A673 (cell line): ENCODE measurements around the gene SZRD1. TPM values are rescaled to one million over a fixed set of nuclear protein-coding genes. Genes with fewer than 3 reads are reported as not detected.

Experiments
- BruUV-seq: library from RNA; stranded (reverse); fragments of 400-500 nt; replicated peaks from 2 replicates; lab custom pipeline; 2021; lab: Mats Ljungman, UMichigan
- CTCF ChIA-PET: fragments of 300-600 bp; sonication (Branson Sonifier 250); formaldehyde crosslinking; loops from one replicate; lab custom pipeline; 2022; ENCODE audit warnings: antibody characterized with exemption; lab: Charles Lee
- POLR2A ChIA-PET: fragments of 300-600 bp; sonication (Branson Sonifier 250); formaldehyde crosslinking; loops from one replicate; lab custom pipeline; 2022; ENCODE audit warnings: antibody characterized with exemption; ENCODE audit not compliant: low non-redundant PET; lab: Charles Lee
- DNase-seq: peaks from one replicate; pipeline ENCODE4 v3.0.0-alpha.2; 2015; ENCODE audit warnings: low spot score
- H3K27ac ChIP-seq: fragments of 200-600 bp; sonication (generic); 2 replicates; pipeline ENCODE4 v1.5.1; 2016; ENCODE audit warnings: mixed run types, low read depth, mild to moderate bottlenecking, mixed read lengths, antibody characterized with exemption, low read length; ENCODE audit not compliant: poor library complexity, severe bottlenecking
- H3K27me3 ChIP-seq: fragments of 200-600 bp; sonication (generic); replicated peaks from 2 replicates; pipeline ENCODE4 v1.6.1; 2017; ENCODE audit warnings: mixed run types, low read depth, mild to moderate bottlenecking, mixed read lengths, antibody characterized with exemption, low read length; ENCODE audit not compliant: insufficient read depth, poor library complexity
- H3K36me3 ChIP-seq: fragments of 200-600 bp; sonication (generic); 2 replicates; pipeline ENCODE4 v1.6.1; 2016; ENCODE audit warnings: mixed run types, mild to moderate bottlenecking, mixed read lengths, antibody characterized with exemption, low read length; ENCODE audit not compliant: insufficient read depth, poor library complexity, severe bottlenecking
- H3K4me1 ChIP-seq: fragments of 200-600 bp; sonication (generic); 2 replicates; pipeline ENCODE4 v1.6.1; 2017; ENCODE audit warnings: mixed run types, mild to moderate bottlenecking, mixed read lengths, antibody characterized with exemption, low read length; ENCODE audit not compliant: insufficient read depth, poor library complexity, severe bottlenecking
- H3K4me3 ChIP-seq: fragments of 200-600 bp; sonication (generic); 2 replicates; pipeline ENCODE4 v1.5.1; 2016; ENCODE audit warnings: low read depth, mixed run types, mild to moderate bottlenecking, mixed read lengths, low read length; ENCODE audit not compliant: poor library complexity, severe bottlenecking
- H3K9me3 ChIP-seq: fragments of 200-600 bp; sonication (generic); 2 replicates; pipeline ENCODE4 v1.6.1; 2016; ENCODE audit warnings: mixed run types, low read depth, mild to moderate bottlenecking, mixed read lengths, antibody characterized with exemption, low read length; ENCODE audit not compliant: poor library complexity, severe bottlenecking
- CTCF ChIP-seq: fragments of 300-800, 200-600 bp; sonication (generic); conservative IDR thresholded peaks from 2 replicates; pipeline ENCODE4 v1.5.1; 2017; ENCODE audit warnings: low read depth, mild to moderate bottlenecking, antibody characterized with exemption, low read length, moderate library complexity, mixed read lengths
- EZH2 ChIP-seq: fragments of 200-600 bp; sonication (generic); IDR thresholded peaks from 2 replicates; pipeline ENCODE4 v1.6.1; 2017; ENCODE audit warnings: borderline replicate concordance, low read depth, mild to moderate bottlenecking, mixed read lengths, antibody characterized with exemption, low read length; ENCODE audit not compliant: poor library complexity, severe bottlenecking
- intact Hi-C: fragments of 100-400 bp; cut with micrococcal nuclease; formaldehyde crosslinking; loops from one replicate; pipeline ENCODE4 v1.10.0; 2022; ENCODE audit not compliant: unreplicated experiment
- total RNA-seq: library from RNA; stranded (reverse); gene quantifications from 2 replicates; pipeline ENCODE4 v1.2.3, GENCODE V29; 2021

The SZRD1 gene
- total RNA-seq, 1 experiment from 2014 or later = 187 TPM

- intact Hi-C loops = loop anchor here (10.0 kb wide), 2 partner anchors 123 to 163 kb away; no protein-coding TSS in a partner anchor
- Histone ChIP-seq H3K27me3 (no peaks in the 10 kb centered on the region), H3K4me1 (peaks cover 10% of the 10 kb centered on the region), H3K9me3 (no peaks in the 10 kb centered on the region), H3K36me3 (no peaks in the 10 kb centered on the region), H3K4me3 (peak overlapping the region; percentile 87), H3K27ac (peak overlapping the region; percentile 93)
- TSS peak; percentile 39 for BruUV-seq
- TF ChIP-seq CTCF (no peak), EZH2 (no peak)
- no peak for DNase-seq
- CTCF ChIA-PET = interaction anchor here (0.5 kb wide), 1 partner anchor 553 kb away, joined by 6 read pairs; no protein-coding TSS in a partner anchor
- POLR2A ChIA-PET = no interaction called here
Measured at GRCh38 chr1:16367968-16368890, 1.2 kb downstream of the SZRD1 start.

DNA sequence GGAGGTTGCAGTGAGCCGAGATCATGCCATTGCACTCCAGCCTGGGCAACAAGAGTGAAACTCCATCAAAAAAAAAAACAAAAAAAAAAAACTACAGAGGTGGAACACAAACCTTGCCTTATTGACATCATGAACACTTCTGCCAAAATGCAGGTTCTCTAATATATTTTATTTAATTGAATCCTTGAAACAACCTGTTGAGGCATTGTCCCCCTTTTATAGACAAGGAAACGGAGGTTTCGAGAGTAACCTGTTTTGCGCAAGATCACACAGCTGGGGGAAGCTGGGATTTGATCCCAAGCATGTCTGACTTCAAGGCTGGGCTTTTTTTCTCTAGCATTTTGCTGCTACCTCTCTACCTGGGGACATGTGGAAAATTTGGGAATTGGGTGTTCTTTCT lies 2.8 kb downstream of the SZRD1 start:
- Histone ChIP-seq H3K36me3 (no peaks in the 10 kb centered on the region), H3K4me3 (no peak overlapping the region), H3K27me3 (no peaks in the 10 kb centered on the region), H3K27ac (no peak overlapping the region), H3K4me1 (peaks cover 18% of the 10 kb centered on the region), H3K9me3 (no peaks in the 10 kb centered on the region)
- no peak for DNase-seq
- no TSS peak for BruUV-seq
- TF ChIP-seq EZH2 = no peak
- no peak for TF ChIP-seq CTCF
- ChIA-PET CTCF (no interaction called here), POLR2A (interaction anchor here (0.6 kb wide), 1 partner anchor 11 kb away, joined by 3 read pairs; no protein-coding TSS in a partner anchor)
- intact Hi-C loops = loop anchor here (10.0 kb wide), 2 partner anchors 125 to 165 kb away; no protein-coding TSS in a partner anchor

DNA sequence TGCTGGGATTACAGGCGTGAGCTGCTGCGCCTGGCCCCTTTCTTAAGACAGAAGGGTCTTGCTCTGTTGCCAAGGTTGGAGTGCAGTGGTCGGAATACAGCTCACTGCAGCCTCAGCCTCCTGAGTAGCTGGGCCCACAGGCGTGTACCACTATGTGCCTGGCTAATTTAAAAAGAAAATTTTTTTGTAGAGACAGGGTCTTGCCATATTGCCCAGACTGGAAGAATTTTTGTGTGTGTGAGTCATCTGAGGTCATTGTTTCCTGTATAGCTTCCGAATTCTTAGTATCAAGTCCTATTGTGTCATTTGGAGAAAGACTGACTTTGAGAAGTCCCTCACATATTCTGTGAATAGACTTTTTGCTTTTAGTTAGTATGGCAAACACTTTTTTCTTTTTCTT lies 4.7 kb downstream of the SZRD1 start:
- Histone ChIP-seq H3K9me3 (no peaks in the 10 kb centered on the region), H3K4me3 (no peak overlapping the region), H3K4me1 (peaks cover 33% of the 10 kb centered on the region), H3K27ac (no peak overlapping the region), H3K36me3 (no peaks in the 10 kb centered on the region), H3K27me3 (no peaks in the 10 kb centered on the region)
- peak; percentile 72 for DNase-seq
- intact Hi-C loops = no loop called here
- ChIA-PET POLR2A (no interaction called here), CTCF (no interaction called here)
- no TSS peak for BruUV-seq
- TF ChIP-seq EZH2 (no peak), CTCF (no peak)
